ENCODE measurements around the gene SULT4A1.

The SULT4A1 gene

DNA sequence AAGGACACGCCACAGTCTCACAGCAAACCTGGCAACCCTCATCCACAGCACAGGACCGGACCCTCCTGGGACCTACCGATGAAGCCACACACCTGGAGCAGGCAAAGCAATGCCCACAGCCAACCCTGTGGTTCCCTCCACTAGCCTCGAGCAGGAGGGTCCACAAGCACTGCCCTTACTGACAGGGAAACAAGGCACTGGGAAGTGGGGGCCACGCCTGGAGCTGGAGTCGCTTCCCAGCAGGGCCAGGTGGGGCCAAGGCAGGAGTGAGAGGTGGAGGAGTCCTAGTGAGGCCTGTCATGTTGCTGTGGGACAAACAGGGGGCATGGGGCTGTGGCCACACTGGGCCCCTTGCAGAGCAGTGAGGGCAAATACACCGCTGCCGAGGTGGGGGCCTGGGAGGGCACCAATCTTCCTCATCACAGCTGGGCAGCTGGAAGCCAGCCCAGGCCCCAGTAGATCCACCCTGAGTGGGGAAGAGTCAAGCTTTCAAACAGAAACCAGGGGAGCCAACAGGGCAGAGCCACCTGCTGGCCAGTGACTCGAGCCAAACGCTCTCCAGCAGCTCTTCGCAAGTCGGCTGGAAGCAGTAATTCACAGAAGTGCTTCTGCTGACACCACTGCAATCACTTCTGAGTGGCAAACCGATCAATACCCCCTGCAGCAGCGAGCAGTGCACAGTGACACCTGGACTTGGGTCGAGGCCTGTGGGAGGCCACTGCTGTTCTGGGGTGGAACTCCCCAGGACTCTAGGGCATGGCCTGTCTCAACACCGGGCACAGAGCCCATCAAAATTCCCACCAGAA, 13.7 kb downstream of the SULT4A1 start:
- no peaks in the 10 kb centered on the region for H3F3A ChIP-seq (ENCODE audit: insufficient read depth, low read length)
- H3K27me3 ChIP-seq (ENCODE audit: insufficient read depth, low read length) = peaks cover 3% of the 10 kb centered on the region; the same call in 1 of the 2 replicates
- TF ChIP-seq EZH2 (IDR thresholded peaks at IDR 0.05; ENCODE audit: borderline replicate concordance, low read length) = no peak
- no peaks in the 10 kb centered on the region for H3K9me3 ChIP-seq (ENCODE audit: low read length)
- H3K4me1 ChIP-seq (ENCODE audit: insufficient read depth, low read length, severe bottlenecking) = no peaks in the 10 kb centered on the region
- H3K9me2 ChIP-seq (ENCODE audit: low read depth, low read length) = no peaks in the 10 kb centered on the region
- no peaks in the 10 kb centered on the region for H3K79me2 ChIP-seq (ENCODE audit: insufficient read depth, low read length)
- H3K36me3 ChIP-seq (ENCODE audit: insufficient read depth, low read length) = no peaks in the 10 kb centered on the region
- no peak overlapping the region for H3K27ac ChIP-seq (ENCODE audit: low read depth, low read length, poor library complexity, severe bottlenecking)
- H4K20me1 ChIP-seq (ENCODE audit: insufficient read depth, low read length) = no peaks in the 10 kb centered on the region
- no peak overlapping the region for H3K4me3 ChIP-seq (ENCODE audit: low read depth, low read length, poor library complexity, severe bottlenecking)
- no peak overlapping the region for H3K4me2 ChIP-seq (ENCODE audit: low read length)
- no peak overlapping the region for H3K9ac ChIP-seq (ENCODE audit: low read length)
- H2AFZ ChIP-seq (ENCODE audit: low read length) = no peak overlapping the region

DNA sequence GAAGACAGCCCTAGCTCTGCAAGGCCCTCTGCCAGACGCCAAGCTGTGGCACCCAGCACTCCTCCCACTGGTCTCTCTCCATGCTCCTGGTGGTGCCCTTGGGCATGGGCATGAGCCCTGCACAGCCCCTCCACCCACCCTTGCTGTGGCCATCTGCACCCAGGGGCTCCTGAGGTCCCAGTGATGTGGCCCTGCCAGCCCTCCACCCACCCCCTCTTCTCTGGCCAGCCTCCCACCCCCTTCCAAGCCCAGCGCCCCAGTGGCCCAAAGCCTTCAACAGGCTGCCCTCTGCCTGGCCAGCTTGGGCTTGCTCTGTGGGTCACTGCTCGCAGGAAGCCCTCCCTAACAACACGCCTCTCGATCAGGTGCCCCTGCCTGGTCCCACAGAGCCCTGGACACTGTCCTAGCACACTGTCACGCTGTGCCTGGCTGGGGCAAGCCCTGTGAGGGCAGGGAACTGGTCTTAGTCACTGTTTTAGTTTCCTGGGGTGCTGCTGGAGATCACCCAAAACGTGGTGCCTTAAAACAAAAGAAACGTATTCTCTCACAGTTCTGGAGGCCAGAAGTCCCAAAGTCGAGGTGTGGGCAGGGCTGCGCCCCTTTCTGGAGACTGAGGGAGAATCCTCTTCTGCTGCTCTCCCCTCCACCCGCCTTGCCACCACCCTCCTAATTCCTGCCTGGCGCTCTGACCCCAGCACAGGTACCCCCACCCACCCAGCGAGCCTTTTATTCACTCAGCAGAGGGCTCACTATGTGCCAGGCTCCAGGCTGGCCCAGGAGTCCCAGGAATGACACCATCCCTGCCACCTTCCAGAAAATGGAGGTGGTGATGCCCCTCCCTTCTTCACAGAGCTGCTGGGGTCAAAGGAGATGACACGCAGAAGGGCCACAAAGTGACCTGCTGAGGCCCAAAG, 14.7 kb downstream of the SULT4A1 start:
- Histone ChIP-seq H3K9me3 (ENCODE audit: low read length) (no peaks in the 10 kb centered on the region), H3F3A (ENCODE audit: insufficient read depth, low read length) (no peaks in the 10 kb centered on the region), H4K20me1 (ENCODE audit: insufficient read depth, low read length) (no peaks in the 10 kb centered on the region), H3K27ac (ENCODE audit: low read depth, low read length, poor library complexity, severe bottlenecking) (no peak overlapping the region), H3K27me3 (ENCODE audit: insufficient read depth, low read length) (peaks cover 4% of the 10 kb centered on the region; the same call in 1 of the 2 replicates), H3K36me3 (ENCODE audit: insufficient read depth, low read length) (no peaks in the 10 kb centered on the region), H3K4me3 (ENCODE audit: low read depth, low read length, poor library complexity, severe bottlenecking) (no peak overlapping the region), H2AFZ (ENCODE audit: low read length) (no peak overlapping the region), H3K79me2 (ENCODE audit: insufficient read depth, low read length) (no peaks in the 10 kb centered on the region), H3K9ac (ENCODE audit: low read length) (no peak overlapping the region), H3K4me1 (ENCODE audit: insufficient read depth, low read length, severe bottlenecking) (no peaks in the 10 kb centered on the region), H3K4me2 (ENCODE audit: low read length) (no peak overlapping the region), H3K9me2 (ENCODE audit: low read depth, low read length) (no peaks in the 10 kb centered on the region)
- TF ChIP-seq CTCF (IDR thresholded peaks at IDR 0.05; ENCODE audit: low read length) (no peak), EZH2 (IDR thresholded peaks at IDR 0.05; ENCODE audit: borderline replicate concordance, low read length) (no peak)

DNA sequence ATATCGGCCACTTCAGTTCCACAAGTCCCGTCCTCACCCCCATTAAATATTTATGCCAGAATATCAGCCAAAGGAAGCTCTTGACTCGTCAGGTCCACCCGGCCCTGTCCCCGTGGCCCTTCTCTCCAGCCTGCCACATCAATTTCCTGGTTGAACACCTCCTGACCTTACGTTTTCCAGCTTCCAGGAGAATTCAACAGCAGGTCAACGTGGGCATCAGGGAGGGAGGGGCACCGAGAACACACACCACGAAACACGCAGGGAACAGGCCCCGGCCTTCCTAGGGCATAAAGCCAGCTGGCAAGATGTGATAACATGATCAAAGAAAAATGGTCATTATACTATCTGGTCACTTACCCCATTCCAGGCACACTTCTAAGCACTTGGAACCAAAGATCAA, 15.3 kb downstream of the SULT4A1 start:
- Histone ChIP-seq H4K20me1 (ENCODE audit: insufficient read depth, low read length) (no peaks in the 10 kb centered on the region), H3K79me2 (ENCODE audit: insufficient read depth, low read length) (no peaks in the 10 kb centered on the region), H3K9me2 (ENCODE audit: low read depth, low read length) (no peaks in the 10 kb centered on the region), H3K4me2 (ENCODE audit: low read length) (no peak overlapping the region), H3K27ac (ENCODE audit: low read depth, low read length, poor library complexity, severe bottlenecking) (no peak overlapping the region), H3K4me1 (ENCODE audit: insufficient read depth, low read length, severe bottlenecking) (no peaks in the 10 kb centered on the region), H3K4me3 (ENCODE audit: low read depth, low read length, poor library complexity, severe bottlenecking) (no peak overlapping the region), H3K27me3 (ENCODE audit: insufficient read depth, low read length) (peaks cover 8% of the 10 kb centered on the region; the same call in 1 of the 2 replicates), H3K36me3 (ENCODE audit: insufficient read depth, low read length) (no peaks in the 10 kb centered on the region), H2AFZ (ENCODE audit: low read length) (no peak overlapping the region), H3K9ac (ENCODE audit: low read length) (no peak overlapping the region), H3F3A (ENCODE audit: insufficient read depth, low read length) (no peaks in the 10 kb centered on the region), H3K9me3 (ENCODE audit: low read length) (no peaks in the 10 kb centered on the region)
- TF ChIP-seq EZH2 (IDR thresholded peaks at IDR 0.05; ENCODE audit: borderline replicate concordance, low read length) = no peak
- TF ChIP-seq CTCF (IDR thresholded peaks at IDR 0.05; ENCODE audit: low read length) = no peak
